ENCODE results near the gene POLD4.

The POLD4 gene

DNA sequence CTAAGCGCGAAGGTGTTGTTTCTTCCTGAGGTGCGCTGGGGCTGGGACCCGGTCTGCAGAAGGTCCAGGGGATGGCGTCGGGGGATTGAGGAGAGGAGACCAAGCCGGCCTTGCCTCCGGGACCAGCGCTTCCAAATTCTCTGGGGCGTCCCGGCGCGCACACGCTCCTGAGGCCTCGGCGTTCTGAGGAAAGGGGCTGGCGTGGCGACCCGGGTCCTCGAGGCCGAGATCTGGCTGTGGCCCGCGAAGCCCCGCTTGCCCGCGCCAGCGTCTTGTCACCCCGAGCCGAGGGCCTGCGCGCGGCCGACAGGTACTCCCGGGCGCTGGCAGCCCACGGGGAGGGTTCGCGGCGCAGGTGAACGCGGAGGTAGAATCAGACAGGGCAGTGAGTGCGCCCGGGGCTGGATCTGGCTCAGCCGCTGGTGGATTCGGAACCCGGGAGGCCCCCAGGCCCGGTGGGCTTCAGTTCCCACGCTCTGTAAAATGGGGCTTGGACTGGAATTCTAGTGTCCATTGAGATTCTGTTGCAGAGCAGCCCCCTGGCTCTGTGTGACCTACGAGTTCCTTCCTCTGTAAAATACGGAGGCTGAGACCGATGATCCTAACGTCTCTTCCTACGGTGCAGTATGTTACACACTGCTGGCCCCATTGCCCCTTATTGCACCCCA lies 35.3 kb downstream of the POLD4 start:
- peak; percentile 14 for DNase-seq (ENCODE audit: low spot score)

DNA sequence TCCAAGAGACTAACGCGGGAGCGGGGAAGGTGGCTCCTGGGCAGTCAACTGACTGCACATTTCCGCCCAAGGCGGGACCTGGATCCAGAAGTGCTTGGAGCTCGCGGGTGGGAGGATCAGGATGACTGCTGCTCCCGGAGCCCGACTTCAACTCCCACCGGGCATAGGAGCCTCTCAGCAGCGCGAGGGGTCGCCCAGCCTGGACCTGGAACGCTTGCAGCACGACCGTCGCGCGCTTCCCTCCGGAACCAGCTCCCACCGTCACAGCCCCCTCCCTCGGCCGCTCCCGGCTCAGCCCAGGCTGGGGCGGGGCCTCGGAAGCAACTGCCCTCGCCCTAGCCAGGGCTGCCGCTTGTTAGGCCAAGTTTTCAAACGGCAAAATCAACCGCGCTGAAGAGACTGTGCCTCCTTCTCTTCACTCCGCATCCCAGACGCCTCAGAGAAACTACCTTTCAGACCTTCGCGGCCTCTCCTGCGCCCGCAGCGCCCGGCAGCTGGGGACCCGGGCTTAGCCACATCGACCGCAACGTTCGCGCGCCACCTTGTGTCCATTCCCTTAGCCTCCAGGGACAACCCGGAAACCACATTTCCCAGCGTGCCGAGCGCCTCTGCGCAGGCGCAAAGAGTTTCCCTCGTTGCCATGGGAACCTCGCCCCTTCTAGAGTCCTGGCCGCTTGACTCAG lies 36.0 kb downstream of the POLD4 start:
- DNase-seq (ENCODE audit: low spot score): peak; percentile 96

DNA sequence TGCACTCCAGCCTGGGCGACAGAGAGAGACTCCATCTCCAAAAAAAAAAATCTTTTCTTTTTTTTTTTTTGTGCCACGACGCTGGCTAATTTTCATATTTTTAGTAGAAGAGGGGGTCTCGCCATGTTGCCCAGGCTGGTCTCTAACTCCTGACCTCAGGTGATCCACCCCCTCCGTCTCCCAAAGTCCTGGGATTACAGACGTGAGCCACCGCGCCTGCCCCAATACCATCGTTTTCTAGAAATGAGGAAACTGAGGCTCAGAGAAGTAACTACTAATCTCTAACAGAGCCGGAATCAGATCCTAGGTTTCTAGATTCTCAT lies 36.5 kb downstream of the POLD4 start:
- no peak for DNase-seq (ENCODE audit: low spot score)

DNA sequence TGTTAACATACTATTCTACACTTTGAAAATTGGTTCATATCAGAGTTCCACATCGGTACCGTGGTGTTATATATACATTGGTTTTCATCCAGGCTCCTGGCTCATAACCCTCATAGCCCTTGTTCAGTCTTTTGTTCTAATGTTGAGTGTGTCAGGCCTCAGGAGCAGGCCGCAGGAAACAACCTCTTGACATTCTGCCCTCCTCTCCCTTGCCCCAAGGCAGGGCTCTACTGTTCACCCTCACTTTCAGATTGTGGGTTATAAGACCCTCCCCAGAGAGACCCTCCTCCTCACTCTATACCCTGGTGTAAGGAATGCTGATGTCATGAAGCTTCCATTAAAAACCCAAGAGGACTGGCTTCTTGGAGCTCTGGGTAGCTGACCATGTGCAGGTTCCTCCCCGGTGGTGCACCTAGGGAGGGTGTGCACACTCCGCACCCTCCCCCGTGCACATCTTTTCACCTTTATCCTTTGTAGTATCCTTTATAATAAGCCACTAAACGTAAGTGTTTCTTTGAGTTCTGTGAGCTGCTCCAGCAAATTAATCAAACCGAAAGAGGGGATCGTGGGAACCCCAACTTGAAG lies 37.9 kb downstream of the POLD4 start:
- no peak for DNase-seq (ENCODE audit: low spot score)

DNA sequence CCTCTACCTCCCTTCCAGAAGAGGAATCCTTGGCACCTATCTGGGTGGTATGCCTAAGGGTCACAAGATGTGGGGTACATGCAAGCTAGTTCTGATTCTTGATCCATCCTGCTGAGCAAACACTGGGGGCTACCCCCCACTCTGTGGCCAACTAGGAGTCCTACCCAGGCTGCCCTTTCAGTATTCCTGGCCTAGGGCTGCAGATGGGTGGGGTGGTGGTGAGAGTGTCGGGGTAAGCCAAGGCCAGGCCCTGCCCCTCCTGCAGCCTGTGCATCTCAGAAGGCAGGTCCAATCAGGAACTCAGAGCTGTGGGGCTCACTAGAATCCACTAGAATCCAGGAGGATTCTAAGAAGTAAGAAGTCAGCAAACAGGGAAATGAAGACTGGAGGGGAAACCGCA lies 39.1 kb downstream of the POLD4 start:
- DNase-seq (ENCODE audit: low spot score): no peak

DNA sequence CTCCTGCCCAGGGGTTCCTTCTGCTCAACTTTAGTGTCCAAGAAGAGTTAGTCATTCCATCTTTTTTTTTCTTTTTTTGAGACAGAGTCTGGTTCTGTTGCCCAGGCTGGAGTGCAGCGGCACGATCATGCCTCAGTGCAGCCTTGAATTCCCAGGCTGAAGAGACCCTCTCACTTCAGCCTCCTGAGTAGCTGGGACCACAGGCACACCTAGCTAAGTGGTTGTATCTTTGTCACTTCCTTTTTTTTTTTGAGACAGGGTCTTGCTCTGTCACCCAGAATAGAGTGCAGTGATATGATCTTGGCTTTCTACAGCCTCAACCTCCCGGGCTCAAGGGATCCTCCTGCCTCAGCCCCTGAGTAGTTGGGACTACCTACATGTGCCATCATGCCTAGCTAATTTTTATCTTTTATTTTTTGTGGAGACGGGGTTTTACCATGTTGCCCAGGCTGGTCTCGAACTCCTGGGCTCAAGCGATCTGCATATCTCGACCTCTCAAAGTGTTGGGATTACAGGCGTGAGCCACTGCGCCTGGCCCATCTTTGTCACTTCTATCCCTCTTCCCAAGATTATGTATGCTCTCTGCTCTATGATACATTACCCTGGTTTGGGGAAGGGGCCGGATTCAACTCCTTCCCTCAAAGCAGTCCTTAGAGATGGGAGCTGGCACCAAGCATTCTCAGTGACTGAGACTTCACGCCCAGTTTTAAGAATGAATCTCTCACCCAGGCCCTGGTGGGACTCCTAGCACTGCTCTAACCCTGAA lies 40.0 kb downstream of the POLD4 start:
- DNase-seq (ENCODE audit: low spot score): no peak

DNA sequence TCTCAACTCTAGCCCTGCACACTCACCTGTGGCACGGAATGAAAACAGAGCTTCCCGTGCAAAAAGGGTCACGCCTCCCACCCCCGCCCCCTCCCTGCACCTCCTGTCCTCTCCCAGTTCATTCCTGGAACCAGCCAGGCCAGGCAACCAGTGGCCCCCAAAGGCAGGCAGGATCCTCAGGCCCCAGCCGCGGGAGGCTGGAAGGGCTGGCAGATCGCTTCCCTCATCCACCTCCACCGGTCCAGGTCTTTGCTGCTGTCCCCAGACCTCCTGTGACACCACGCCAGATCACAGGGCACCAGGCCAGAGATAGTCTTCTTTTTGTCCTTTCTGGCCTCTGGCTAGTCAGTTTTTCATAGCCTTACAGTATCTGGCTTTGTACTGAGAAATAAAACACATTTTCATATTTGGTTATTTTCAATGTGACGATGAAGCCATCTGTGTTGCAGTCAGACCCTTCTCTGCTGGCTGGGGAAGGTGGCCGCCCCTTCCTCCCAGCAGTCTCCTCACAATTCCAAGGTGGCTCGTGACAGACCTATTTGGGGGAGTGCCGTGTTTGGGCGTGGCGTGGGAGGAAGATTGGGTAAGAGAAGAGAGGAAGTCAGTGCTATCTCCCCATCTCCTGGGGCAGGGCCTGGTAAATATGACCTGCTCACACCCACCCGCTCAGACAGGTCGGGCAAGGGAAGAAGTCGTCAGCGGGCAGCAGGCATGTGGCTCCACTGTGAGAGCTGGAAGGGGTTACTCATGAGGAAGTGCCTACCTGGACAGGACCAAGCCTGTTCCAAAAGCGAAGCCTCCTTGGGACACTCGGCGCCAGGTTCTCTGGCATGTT lies 40.9 kb downstream of the POLD4 start:
- DNase-seq (ENCODE audit: low spot score): peak; percentile 54

DNA sequence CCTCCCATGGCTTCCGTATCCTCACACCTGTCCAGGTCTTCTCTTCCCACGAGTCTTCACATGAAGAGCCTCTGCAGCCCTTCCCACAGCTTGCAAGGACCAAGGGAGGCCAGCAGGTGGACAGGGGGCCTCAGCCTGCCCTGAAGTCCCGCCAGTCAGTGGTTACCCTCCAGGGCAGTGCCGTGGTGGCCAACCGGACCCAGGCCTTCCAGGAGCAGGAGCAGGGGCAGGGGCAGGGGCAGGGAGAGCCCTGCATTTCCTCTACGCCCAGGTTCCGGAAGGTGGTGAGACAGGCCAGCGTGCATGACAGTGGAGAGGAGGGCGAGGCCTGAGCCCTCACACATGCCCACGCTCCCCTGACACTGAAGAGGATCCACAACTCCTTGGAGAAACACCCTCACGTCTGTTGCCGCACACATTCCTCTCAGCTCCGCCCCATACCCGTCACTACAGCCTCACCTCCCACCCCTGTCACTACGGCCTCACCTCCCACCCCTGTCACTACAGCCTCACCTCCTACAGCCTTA lies 41.7 kb downstream of the POLD4 start:
- no peak for DNase-seq (ENCODE audit: low spot score)

DNA sequence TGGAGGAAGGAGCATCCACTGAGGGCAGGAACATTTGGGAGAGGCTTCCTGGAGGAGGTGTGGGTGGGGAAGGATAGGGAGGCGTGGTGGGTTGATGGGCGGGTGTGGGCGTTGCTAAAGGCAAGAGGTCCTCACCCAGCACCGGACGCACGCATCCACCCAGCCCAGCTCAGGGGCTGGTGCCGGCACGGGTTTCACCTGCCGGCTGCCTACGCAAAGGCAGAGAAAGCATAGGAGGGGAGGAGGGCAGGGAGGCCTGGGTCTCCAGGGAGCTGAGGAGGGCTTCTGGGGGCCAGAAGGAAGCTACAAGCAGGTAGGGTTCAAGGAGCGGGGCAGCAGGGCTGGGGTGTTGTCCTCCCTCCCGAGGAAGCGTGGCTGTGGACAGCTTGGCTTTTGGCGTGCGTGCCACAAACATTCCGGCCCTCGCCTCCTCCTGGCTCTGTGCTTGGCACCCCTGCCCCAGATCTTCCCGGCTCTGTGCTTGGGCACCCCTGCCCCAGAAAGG lies 42.2 kb downstream of the POLD4 start:
- no peak for DNase-seq (ENCODE audit: low spot score)

DNA sequence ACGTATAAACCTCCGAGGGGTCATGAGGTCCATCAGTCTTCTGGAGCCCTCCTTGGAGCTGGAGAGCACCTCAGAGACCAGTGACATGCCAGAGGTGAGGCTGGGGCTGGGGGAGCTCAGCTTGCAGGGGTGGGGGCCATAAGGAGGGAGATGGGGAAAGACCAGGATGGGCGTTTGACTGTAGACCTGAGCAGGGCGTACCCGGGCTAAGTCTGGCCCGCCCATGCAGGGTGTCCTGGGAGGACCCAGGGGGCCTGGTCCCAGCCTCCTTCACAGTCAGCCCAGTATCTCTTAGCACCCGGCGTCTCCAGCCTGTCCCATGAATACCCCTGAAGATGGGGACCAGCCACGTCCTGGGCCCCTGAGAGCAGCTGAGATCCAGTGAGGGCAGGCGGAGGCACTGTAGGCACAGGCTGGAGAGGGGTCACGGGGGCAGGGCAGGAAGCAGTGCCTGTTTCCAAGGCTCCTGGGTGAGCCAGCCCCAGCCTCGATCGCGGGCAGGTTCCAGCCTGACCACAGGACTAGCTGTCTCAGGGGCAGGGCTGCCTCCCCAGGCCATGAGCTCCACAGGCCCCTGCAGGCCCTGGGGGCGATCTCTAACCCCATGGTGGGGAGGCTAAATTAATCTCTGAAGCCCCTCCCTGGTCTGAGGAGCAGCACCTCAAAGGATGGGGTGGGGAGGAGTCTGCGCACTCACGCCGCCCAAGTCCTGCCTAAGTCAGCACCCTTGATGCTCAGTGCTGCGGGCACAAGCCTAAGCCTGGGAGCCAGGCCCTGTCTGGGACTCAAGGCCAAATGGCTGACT lies 42.9 kb downstream of the POLD4 start:
- no peak for DNase-seq (ENCODE audit: low spot score)

DNA sequence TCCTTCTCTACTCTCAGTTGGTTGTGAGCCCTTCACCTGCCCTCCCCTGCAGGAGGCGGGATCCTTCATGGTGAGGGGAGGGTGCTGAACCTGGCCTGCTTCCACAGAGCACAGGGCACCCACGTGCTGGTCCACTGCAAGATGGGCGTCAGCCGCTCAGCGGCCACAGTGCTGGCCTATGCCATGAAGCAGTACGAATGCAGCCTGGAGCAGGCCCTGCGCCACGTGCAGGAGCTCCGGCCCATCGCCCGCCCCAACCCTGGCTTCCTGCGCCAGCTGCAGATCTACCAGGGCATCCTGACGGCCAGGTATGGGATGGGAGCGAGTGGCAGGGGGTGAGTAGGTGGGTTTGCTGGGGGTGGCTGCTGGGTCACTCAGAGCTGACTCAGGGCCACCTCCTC lies 43.7 kb downstream of the POLD4 start:
- DNase-seq (ENCODE audit: low spot score): no peak

DNA sequence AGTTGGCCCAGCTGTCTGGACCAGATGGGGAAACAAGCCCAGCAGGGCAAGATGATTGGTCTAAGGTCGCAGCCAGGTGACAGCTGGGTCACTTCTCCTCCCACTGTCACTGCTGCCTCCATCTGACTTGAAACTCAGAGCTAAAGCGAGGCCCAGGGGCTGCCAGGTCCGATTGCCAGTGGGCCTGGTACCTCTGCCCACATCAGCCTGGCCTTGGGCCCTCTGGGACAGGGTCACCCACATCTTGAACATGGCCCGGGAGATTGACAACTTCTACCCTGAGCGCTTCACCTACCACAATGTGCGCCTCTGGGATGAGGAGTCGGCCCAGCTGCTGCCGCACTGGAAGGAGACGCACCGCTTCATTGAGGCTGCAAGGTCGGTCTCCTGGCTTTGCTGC lies 44.2 kb downstream of the POLD4 start:
- DNase-seq (ENCODE audit: low spot score): no peak

DNA sequence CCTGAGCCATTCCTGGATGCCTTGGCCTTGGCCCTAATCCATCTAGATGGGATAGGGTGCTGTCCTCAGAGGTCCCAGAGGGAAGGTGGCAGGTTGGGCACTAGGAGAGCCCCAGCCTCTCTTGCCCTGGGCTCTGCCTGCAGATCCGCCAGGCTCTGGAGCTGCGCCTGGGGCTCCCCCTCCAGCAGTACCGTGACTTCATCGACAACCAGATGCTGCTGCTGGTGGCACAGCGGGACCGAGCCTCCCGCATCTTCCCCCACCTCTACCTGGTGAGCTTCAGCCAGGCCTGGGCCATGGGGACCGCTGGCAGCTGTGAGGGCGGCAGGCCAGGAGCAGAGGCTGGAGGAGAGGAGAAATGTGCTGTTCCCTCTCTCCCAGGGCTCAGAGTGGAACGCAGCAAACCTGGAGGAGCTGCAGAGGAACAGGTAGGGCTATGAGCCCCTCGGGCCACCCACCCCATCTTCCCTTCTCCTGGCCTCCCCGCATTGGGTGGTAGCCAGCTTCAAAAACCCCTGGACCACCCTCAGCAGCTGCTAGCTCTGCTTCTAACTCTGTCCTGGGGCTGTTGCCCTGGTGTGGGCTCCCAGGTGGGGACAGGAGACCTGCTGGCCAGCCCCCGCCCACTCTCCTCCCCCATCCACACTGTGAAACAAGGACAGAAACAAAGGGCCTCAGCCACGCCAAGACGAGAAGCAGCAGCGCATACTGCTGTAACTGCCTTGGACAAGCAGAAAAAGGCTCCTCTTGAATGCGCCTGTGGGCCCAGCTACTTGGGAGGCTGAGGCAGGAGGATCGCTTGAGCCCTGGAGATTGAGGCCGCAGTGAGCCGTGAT lies 45.1 kb downstream of the POLD4 start:
- no peak for DNase-seq (ENCODE audit: low spot score)

DNA sequence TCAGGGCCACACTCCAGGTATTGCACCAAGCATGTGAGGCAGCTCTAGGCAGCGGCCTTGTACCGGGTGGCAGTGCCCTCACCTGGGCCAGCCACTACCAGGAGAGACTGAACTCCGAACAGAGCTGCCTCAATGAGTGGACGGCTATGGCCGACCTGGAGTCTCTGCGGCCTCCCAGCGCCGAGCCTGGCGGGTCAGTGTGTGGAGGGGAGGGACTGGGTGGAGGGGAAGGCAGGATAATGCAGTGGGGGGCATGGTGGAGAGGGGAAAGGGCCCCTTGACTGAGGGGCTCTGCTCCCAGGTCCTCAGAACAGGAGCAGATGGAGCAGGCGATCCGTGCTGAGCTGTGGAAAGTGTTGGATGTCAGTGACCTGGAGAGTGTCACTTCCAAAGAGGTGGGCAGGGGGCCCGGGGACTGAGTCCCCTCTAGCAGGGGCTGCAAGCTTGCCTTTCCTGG lies 45.8 kb downstream of the POLD4 start:
- DNase-seq (ENCODE audit: low spot score): no peak

DNA sequence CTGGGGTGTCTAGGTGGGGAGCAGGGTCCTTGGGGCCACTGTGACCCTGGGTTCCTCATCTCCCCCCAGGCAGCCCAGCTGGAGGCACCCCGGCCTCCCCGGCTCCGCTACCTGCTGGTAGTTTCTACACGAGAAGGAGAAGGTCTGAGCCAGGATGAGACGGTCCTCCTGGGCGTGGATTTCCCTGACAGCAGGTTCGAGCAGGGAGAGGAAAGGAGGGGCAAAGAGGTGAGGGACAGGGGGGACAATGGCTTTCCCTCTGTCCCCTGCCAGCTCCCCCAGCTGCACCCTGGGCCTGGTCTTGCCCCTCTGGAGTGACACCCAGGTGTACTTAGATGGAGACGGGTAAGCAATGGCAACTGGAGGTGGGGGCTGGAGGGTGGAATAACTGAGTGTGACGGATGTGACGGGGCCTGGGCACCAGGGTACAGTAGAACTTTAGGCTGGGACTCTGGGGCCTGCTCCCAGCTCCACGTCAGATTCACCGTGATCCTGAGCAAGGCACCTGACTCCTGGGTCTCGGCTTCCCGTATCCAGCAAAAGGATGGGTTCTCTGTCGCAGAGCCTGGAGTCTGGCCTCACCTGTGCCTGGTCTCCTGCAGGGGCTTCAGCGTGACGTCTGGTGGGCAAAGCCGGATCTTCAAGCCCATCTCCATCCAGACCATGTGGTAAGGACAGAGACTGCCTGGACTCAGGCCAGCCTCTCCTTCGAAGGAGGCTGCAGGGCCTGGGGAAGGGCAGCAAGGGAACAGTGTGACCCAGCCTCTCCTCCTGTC lies 46.4 kb downstream of the POLD4 start:
- DNase-seq (ENCODE audit: low spot score): no peak

DNA sequence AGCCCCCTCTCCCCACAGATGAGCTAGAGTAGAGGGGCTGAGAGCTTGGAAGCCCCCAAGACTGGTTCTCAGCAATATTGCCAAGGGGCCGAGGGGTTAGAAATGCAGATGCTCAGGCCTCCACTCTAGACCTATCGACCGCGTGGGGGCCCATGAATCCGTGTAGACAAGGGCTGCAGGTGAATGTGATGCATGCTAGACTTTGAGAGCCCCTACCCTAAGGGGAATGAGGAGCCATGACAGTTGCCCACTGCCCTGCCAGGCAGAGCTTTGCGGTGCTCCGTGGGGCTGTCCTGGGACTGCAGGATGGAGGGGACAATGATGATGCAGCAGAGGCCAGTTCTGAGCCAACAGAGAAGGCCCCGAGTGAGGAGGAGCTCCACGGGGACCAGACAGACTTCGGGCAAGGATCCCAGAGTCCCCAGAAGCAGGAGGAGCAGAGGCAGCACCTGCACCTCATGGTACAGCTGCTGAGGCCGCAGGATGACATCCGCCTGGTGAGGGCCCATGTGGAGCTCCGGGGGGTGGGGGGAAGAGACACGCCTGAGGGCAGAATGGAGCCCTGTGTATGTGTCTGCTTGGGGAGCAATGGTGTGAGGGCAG lies 48.7 kb downstream of the POLD4 start:
- no peak for DNase-seq (ENCODE audit: low spot score)

DNA sequence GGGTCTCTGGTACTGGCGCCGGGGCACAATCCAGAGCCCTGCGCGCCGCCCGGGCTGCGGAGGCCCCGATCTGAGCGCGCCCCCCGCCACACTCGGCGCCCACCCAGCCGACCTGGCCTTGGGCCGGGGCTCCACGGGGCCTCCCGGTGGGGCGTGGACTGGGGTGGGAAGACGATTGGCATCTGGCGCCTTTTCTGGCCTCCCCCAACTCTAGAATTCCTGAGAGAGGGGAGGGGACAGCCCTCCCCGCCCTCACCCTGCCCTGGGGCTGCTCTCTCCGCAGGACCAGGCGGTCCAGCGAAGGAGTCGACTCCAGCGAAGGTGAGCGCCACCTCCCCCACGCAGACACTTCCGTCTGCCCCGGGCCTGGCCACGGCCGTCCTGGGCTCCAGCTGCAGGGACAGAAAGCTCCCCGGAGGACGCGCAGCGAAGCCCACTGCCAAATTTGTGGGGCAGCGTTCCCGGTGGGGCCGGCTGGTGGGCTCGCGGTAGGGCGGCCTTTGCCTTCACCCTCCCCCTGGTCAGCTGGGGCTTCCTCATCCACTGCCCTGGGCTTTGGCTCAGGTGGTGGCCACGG lies 49.4 kb downstream of the POLD4 start:
- peak; percentile 63 for DNase-seq (ENCODE audit: low spot score)

DNA sequence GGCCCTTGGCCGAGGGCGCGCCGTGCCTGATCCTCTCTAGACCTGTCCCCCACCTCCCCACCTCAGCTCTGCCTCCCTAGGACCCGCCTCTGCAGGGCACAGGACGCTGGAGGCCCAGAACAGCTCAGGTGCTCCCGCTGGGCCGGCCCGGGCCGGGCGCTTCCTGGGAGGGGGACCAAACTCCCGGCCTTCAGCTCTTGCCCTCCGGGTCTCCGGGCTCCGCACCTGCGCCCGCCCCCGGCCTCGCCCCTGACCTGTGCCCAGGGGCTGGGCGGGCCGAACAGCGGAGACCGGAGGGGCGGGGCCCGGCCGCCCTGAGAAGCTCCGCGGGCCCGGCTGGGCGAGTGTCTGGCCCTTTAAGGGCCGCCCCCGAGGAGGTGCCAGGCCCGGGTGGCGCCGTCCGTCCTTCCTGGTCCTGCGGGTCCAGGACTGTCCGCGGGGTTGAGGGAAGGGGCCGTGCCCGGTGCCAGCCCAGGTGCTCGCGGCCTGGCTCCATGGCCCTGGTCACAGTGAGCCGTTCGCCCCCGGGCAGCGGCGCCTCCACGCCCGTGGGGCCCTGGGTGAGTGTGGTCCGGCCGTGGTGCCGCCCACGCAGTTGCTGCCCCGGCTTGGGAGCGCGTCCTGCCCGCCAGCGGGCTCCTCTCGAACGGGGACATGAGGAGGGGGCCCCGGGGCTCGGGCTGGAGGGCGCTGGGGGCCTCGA lies 50.1 kb downstream of the POLD4 start, which contains the start of gene SSH3:
TSS of gene SSH3 (plus strand) at position 399 of the 703 bp plus-strand sequence. CDS start at position 495, 96 bp downstream.
- peak; percentile 87 for DNase-seq (ENCODE audit: low spot score)
